B cell (primary cell): ENCODE measurements around the gene CERS5. TPM values are rescaled to one million over a fixed set of nuclear protein-coding genes. Genes with fewer than 3 reads are reported as not detected.

Experiments
- ATAC-seq: fragments of 200-7000 bp; cut with Tn5 transposase; one replicate; pipeline ENCODE4 v1.10.0; 2021; ENCODE audit warnings: low read depth, mild to moderate bottlenecking, moderate number of reproducible peaks, moderate library complexity
- CTCF ChIA-PET: fragments of 350-600 bp; sonication (Branson Sonifier 250); formaldehyde crosslinking; loops from one replicate; lab custom pipeline; 2021; ENCODE audit warnings: antibody characterized with exemption, inconsistent platforms; lab: Charles Lee
- POLR2A ChIA-PET: fragments of 350-600 bp; sonication (Branson Sonifier 250); formaldehyde crosslinking; loops from one replicate; lab custom pipeline; 2021; ENCODE audit warnings: antibody characterized with exemption; lab: Charles Lee
- DNase-seq: peaks from one replicate; pipeline ENCODE4 v3.0.0; 2013
- H2AFZ ChIP-seq: 2 replicates; pipeline ENCODE4 v1.6.1; 2012; ENCODE audit warnings: mild to moderate bottlenecking, low read depth, low read length; ENCODE audit not compliant: insufficient read depth, poor library complexity, severe bottlenecking
- H3K27ac ChIP-seq, 2 donors: 1 replicate in 1 of 2; 2 replicates in 1 of 2; pipeline ENCODE4 v1.5.1; 2012 to 2013; ENCODE audit warnings: low read length in 2 of 2, mild to moderate bottlenecking in 2 of 2, moderate library complexity in 1 of 2
- H3K27me3 ChIP-seq, 4 experiments: fragments of 200-600 bp in 1 of 4; sonication (generic) in 1 of 4; replicated peaks in 1 of 4; 1 replicate in 2 of 4; 2 replicates in 2 of 4; pipeline versions ENCODE4 v1.6.1 to v1.7.0; 2013 to 2016; ENCODE audit warnings: low read length in 3 of 4, mild to moderate bottlenecking in 2 of 4, mixed read lengths in 1 of 4, moderate library complexity in 1 of 4; ENCODE audit not compliant: insufficient read depth in 4 of 4, control insufficient read depth in 3 of 4; ENCODE audit errors: control extremely low read depth in 1 of 4
- H3K36me3 ChIP-seq, 2 experiments: replicated peaks in 1 of 2; 1 replicate in 1 of 2; 2 replicates in 1 of 2; pipeline versions ENCODE4 v1.6.1 to v1.7.1; 2013; ENCODE audit warnings: low read length in 1 of 2; ENCODE audit not compliant: insufficient read depth in 2 of 2, control insufficient read depth in 1 of 2; ENCODE audit errors: control extremely low read depth in 1 of 2, extremely low read depth in 1 of 2
- H3K4me1 ChIP-seq, 2 donors: fragments of 200-600 bp in 1 of 2; sonication (generic) in 1 of 2; 1 replicate in 1 of 2; 2 replicates in 1 of 2; pipeline versions ENCODE4 v1.5.1 to v1.6.1; 2013 to 2017; ENCODE audit warnings: low read length in 2 of 2; ENCODE audit not compliant: control insufficient read depth in 2 of 2, insufficient read depth in 2 of 2
- H3K4me2 ChIP-seq: replicated peaks from 2 replicates; pipeline ENCODE3; 2012; ENCODE audit warnings: mild to moderate bottlenecking, low read depth, low read length; ENCODE audit not compliant: poor library complexity, severe bottlenecking
- H3K4me3 ChIP-seq, 5 experiments: fragments of 200-600 bp in 1 of 5; sonication (generic) in 1 of 5; 1 replicate in 3 of 5; 2 replicates in 2 of 5; pipeline versions ENCODE4 v1.5.1 to v1.7.0; 2011 to 2016; ENCODE audit warnings: low read length in 4 of 5, mild to moderate bottlenecking in 4 of 5, low read depth in 2 of 5, control low read depth in 1 of 5, moderate library complexity in 1 of 5; ENCODE audit not compliant: insufficient read depth in 1 of 5; ENCODE audit errors: control extremely low read depth in 1 of 5, extremely low read depth in 1 of 5
- H3K79me2 ChIP-seq: fragments of 200-600 bp; sonication (generic); one replicate; pipeline ENCODE4 v1.6.0; 2016; ENCODE audit warnings: low read length; ENCODE audit not compliant: control insufficient read depth, insufficient read depth
- H3K9ac ChIP-seq: fragments of 200-600 bp; sonication (generic); 2 replicates; pipeline ENCODE4 v1.6.1; 2017; ENCODE audit warnings: mild to moderate bottlenecking, low read length, moderate library complexity
- H3K9me3 ChIP-seq, 3 donors: one replicate each; pipeline versions ENCODE4 v1.6.1 to v1.7.1; 2013; ENCODE audit warnings: low read length in 2 of 3; ENCODE audit not compliant: control insufficient read depth in 2 of 3, insufficient read depth in 1 of 3; ENCODE audit errors: control extremely low read depth in 1 of 3
- H4K20me1 ChIP-seq: 2 replicates; pipeline ENCODE4 v1.6.0; 2012; ENCODE audit warnings: mild to moderate bottlenecking, low read length; ENCODE audit not compliant: insufficient read depth, control insufficient read depth, poor library complexity, severe bottlenecking
- H3K27ac Mint-ChIP-seq: one replicate; pipeline ENCODE4 v1.8.0; 2021; ENCODE audit warnings: mixed read lengths
- H3K27me3 Mint-ChIP-seq: one replicate; pipeline ENCODE4 v1.8.0; 2021; ENCODE audit warnings: mixed read lengths
- H3K4me1 Mint-ChIP-seq: one replicate; pipeline ENCODE4 v1.8.0; 2021; ENCODE audit warnings: mixed read lengths
- H3K4me3 Mint-ChIP-seq: one replicate; pipeline ENCODE4 v1.8.0; 2021; ENCODE audit warnings: mixed read lengths
- H3K9me3 Mint-ChIP-seq: one replicate; pipeline ENCODE4 v1.8.0; 2022; ENCODE audit warnings: mixed read lengths; ENCODE audit not compliant: insufficient read depth
- EZH2 ChIP-seq: IDR thresholded peaks from 2 replicates; pipeline ENCODE4 v1.6.1; 2012; ENCODE audit warnings: borderline replicate concordance, low read depth, mild to moderate bottlenecking, moderate library complexity, low read length; ENCODE audit not compliant: insufficient read depth, poor library complexity, severe bottlenecking
- WGBS: methylation state at CpG from one replicate; pipeline ENCODE4 v1.1.5; 2013; ENCODE audit warnings: missing lambda C conversion rate; ENCODE audit not compliant: insufficient coverage; 5-methylcytosine and 5-hydroxymethylcytosine counted together
- intact Hi-C: fragments of 100-400 bp; cut with micrococcal nuclease; formaldehyde crosslinking; loops from one replicate; pipeline ENCODE4 v1.10.0; 2022
- polyA plus RNA-seq: library from polyadenylated mRNA; depleted of rRNA; stranded (reverse); fragments of >200 nt; gene quantifications from 2 replicates; pipeline ENCODE4 v1.2.3, GENCODE V29; 2012
- total RNA-seq, 2 donors: library from RNA; stranded (reverse); fragments of 120-200 nt in 1 of 2; gene quantifications; 1 replicate in 1 of 2; 2 replicates in 1 of 2; pipeline versions ENCODE4 v1.2.3 to v1.2.4, GENCODE V29; 2013 to 2022
- TF ChIP-seq, protein P1 (sequence below): fragments of 200-600 bp; IDR thresholded peaks from one replicate; pipeline ENCODE4 v1.8.0; 2022; ENCODE audit warnings: antibody characterized with exemption, mild to moderate bottlenecking

Gene CERS5
- total and polyA plus RNA-seq, 2 donors (not counting 1 experiment from before 2014, with no cell fraction given): 32.3 to 72.0 TPM

DNA sequence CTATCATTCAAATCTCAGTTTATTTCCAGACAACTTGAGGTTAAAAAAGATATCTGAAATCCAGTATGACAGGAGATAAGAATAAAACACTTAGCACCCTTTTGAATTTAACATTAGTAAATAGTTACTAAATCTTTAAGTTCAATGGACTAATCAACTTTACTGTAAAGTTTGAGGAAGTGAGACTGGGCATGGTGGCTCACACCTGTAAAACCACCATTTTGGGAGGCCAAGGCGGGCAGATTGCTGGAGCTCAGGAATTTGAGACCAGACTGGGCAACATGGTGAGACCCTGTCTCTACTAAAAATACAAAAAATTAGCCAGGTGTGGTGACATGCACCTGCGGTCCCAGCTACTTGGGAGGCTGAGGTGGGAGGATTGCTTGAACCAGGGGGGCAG, 40.3 kb upstream of the CERS5 start:
- no peaks in the 10 kb centered on the region for H3K36me3 ChIP-seq
- no peak overlapping the region for H2AFZ ChIP-seq
- ChIA-PET CTCF (no interaction called here), POLR2A (no interaction called here)
- Mint-ChIP-seq H3K27me3 (no peaks in the 10 kb centered on the region), H3K4me3 (no peak overlapping the region), H3K27ac (no peak overlapping the region), H3K4me1 (peaks cover 4% of the 10 kb centered on the region), H3K9me3 (no peaks in the 10 kb centered on the region)
- no peaks in the 10 kb centered on the region for H3K4me1 ChIP-seq
- no peak overlapping the region for H3K4me3 ChIP-seq
- no peaks in the 10 kb centered on the region for H3K27me3 ChIP-seq
- H3K9ac ChIP-seq: no peak overlapping the region
- TF ChIP-seq, protein P1, sequence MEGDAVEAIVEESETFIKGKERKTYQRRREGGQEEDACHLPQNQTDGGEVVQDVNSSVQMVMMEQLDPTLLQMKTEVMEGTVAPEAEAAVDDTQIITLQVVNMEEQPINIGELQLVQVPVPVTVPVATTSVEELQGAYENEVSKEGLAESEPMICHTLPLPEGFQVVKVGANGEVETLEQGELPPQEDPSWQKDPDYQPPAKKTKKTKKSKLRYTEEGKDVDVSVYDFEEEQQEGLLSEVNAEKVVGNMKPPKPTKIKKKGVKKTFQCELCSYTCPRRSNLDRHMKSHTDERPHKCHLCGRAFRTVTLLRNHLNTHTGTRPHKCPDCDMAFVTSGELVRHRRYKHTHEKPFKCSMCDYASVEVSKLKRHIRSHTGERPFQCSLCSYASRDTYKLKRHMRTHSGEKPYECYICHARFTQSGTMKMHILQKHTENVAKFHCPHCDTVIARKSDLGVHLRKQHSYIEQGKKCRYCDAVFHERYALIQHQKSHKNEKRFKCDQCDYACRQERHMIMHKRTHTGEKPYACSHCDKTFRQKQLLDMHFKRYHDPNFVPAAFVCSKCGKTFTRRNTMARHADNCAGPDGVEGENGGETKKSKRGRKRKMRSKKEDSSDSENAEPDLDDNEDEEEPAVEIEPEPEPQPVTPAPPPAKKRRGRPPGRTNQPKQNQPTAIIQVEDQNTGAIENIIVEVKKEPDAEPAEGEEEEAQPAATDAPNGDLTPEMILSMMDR: no peak
- no peak for TF ChIP-seq EZH2
- no peaks in the 10 kb centered on the region for H3K79me2 ChIP-seq
- WGBS: no CpG with 5 or more reads among the region's 2 CpGs
- intact Hi-C loops: no loop called here
- no peak overlapping the region for H3K27ac ChIP-seq
- no peaks in the 10 kb centered on the region for H4K20me1 ChIP-seq
- no peak overlapping the region for H3K4me2 ChIP-seq
- DNase-seq (no peak), ATAC-seq (no peak)
- peaks cover 0 to 8% (median 0%) of the 10 kb centered on the region in 3 donors for H3K9me3 ChIP-seq

DNA sequence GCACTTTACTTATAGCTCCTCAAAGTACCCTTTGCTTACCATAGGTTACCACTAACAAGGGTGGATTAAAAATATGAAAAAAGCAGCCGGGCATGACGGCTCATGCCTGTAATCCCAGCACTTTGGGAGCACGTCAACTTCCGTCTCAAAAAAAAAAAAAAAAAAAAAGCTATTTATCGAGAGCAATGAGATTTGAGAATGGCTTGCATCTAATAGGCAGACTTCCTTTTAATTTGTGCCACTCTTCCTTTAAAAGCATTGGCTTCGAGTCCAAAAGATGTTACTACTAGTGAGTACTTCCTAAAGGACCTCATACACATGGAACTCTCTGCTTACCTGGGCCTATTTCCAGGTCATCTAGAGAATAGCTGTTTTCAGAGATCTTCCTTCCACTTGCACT, 38.5 kb upstream of the CERS5 start:
- Mint-ChIP-seq H3K4me3 (no peak overlapping the region), H3K27ac (no peak overlapping the region), H3K27me3 (no peaks in the 10 kb centered on the region), H3K9me3 (no peaks in the 10 kb centered on the region), H3K4me1 (no peaks in the 10 kb centered on the region)
- Histone ChIP-seq H3K36me3 (no peaks in the 10 kb centered on the region), H4K20me1 (no peaks in the 10 kb centered on the region), H3K9me3 (peaks cover 0 to 8% (median 0%) of the 10 kb centered on the region in 3 donors), H3K4me2 (no peak overlapping the region), H3K79me2 (no peaks in the 10 kb centered on the region), H3K4me1 (no peaks in the 10 kb centered on the region), H3K27me3 (no peaks in the 10 kb centered on the region), H2AFZ (no peak overlapping the region), H3K9ac (no peak overlapping the region), H3K4me3 (no peak overlapping the region), H3K27ac (no peak overlapping the region)
- CTCF ChIA-PET: interaction anchor here (0.6 to 0.8 kb wide), 3 partner anchors 23 to 150 kb away, joined by 3 to 4 read pairs (median 4); no protein-coding TSS in a partner anchor
- POLR2A ChIA-PET: no interaction called here
- DNase-seq: no peak
- TF ChIP-seq, protein P1: no peak
- TF ChIP-seq EZH2: no peak
- intact Hi-C loops: no loop called here
- 97% methylated on average over 6 of the region's 6 CpGs for WGBS
- ATAC-seq: no peak
